MV-4-11 (cell line): ENCODE results near the gene CDS1.
"Not testable (repeated sequence)": the region's sequence is repeated elsewhere in the genome, so short reads cannot be mapped to it uniquely, and the experiment has no call there.

Source experiments
- DNase-seq: peaks from one replicate; lab custom pipeline; 2025; lab: John Stamatoyannopoulos, UW

Gene CDS1

GRCh38 chr4:84673475-84674240 lies 90.7 kb downstream of the CDS1 start:
- DNase-seq, result no peak

DNA sequence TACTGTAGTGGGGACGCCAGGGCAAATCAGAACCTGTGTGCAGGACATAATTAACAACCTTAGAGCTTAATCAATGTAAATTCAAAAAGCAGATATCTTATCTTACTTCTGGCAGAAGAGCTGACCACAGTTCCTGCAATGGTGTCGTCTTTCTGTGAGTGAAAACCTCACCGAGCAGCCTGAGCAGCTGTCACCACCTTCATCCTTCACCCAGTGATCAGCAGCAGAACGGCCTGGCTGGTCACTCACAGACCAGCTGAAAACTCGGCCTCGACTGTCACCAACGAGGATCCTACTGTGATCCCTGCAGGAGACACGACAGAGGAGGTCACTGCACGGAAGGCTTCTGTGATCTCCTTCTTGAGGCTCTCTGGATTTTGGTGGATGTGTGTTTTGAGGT lies 94.2 kb downstream of the CDS1 start:
- DNase-seq, result no peak

- no peak for DNase-seq
These were observed 95.1 kb downstream of the CDS1 start for GRCh38 chr4:84677995-84678394.

- DNase-seq, result no peak
These were observed 96.2 kb downstream of the CDS1 start for GRCh38 chr4:84678976-84679744.

DNA sequence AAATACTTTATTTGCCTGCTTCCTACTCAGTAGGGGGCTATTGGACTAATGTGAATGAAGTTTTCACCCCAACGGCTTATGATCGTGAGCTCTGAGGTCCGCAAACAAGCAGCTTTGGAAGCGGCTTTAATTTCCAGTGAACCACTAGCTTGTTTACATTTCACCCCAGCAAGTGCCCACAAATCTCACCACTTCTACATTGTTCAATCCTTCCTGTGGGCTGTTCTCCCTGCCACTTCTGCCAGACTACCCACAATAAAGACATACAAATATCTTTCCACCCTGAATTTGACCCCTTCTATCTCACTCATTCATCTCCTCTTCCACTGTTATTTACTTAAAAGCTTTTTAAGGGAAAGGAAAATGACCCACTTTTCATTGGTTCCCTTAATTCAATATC lies 98.0 kb downstream of the CDS1 start:
- DNase-seq, result peak; percentile 40

DNA sequence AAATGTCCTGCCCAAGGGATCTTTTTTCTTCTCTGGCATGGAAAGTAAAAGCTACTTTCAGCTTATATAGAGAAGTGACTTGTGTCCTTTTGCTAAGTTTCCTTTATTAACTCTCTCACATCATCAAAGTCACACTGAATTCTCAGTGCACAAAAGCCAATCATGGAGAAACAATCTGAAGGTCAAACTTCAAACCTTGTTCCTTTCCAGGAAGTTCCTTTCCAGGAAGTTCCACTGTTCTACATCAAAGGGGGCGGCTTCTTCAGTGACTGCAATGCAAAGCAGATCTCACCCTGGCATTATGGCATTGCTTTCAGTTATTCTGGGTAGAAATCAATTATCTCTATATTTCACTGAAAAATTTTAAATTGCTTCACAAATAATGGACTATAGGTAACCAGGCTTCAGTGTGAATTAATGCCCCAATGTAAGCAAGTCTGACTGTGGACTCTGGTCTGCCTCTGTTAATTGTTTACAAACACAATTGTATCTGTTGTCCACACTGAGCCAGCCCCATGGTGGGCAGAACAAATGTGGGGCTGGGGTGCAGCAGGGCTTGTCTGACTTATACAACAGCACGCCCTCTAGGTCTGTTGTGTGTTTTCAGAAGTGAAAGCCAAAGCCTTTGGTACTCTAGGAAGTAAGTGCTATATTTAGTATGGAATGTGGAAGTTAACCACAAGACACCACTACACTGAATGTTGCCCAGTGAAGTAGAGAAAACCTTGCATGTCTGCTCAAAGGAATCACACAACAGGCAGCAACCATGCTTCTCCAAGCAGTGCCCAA lies 98.8 kb downstream of the CDS1 start:
- peak; percentile 83 for DNase-seq

DNA sequence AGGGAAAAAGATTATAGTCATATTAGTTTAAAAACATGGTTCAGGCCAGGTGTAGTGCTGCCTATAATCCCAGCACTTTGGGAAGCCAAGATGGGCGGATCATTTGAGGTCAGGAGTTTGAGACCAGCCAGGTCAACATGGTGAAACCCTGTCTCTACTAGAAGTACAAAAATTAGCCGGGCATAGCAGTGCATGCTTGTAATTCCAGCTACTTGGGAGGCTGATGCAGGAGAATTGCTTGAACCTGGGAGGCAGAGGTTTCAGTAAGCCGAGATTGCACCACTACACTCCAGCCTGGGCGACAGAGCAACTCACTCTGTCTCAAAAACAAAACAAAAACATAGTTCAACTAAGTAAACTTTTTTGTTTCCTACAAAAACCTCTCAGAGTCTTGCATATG lies 99.7 kb downstream of the CDS1 start:
- not testable (repeated sequence) for DNase-seq

DNA sequence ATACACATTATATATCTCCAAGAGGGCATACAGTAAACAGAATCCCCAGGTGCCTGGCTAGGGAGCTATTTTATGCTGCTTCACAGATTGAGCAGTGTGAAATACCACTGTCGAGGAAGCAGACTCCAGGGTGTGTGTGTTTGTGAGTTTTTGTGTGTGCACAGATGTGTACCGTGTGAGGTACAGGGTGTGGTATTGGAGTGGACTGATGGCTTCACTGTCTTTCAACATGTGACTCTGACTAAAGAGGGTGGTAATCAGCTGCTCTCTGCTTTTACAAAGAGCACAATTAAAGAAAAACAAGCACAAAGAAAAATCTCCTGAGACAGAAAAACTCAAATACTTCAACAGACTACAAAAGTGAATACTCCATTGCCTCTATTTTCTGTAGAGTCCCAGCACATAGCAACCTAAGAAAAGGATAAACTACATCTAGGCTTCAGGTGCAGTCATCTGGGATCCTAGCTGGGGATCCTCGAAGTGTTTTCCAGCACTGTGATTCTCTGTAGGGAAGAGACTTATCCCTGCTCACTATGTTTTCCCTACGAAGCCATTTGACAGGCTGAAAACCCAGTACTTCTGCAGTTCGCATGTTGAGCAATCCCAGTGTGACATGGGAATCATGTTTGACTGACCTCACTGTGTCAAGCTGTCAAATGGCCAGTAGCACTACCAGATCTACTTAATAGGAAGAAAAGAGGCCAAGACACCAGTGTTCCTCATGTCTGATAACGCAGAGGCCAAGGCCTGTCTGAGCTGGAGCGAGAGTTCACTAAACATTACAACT lies 100.3 kb downstream of the CDS1 start:
- no peak for DNase-seq

DNA sequence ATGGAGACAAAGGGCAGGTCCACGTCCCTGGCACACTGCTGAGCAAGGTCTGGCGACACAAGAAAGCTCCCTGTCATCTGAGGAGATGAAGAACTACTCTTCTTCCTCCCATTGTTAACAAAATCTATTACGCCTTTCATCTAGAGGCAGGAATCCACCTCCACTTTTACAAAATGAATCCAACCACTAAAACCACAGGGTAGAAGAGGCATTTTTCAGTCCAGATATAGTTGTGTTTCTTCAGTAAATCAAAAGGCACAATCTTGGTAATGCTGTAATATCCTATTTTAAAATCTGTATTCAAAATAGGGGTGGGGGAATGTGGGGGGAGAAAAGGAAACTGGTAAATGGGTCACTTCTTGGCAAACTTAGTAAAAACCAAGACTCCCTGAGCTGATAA lies 101.4 kb downstream of the CDS1 start:
- no peak for DNase-seq

DNA sequence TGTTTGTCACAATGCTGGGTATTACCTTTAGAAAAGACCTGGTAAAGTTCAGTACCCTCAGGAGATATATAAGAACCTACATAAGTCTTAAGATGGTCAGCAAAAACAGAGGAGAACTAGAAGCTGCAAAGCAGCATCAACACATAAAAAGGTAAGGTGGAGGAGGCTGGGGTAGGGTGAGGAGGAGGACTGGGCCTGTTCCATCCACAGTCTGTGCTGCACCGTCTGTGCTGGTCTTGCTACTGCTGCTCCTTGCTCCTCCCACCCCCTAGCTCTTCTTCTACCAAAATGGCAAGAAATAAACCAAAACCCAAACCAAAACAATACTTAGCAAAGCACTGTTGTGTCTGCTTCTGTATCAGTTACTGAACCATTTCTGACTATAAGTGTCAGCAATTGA lies 102.2 kb downstream of the CDS1 start:
- DNase-seq, result no peak

- DNase-seq, result no peak
These were observed 105.7 kb downstream of the CDS1 start for GRCh38 chr4:84688605-84689004.

DNA sequence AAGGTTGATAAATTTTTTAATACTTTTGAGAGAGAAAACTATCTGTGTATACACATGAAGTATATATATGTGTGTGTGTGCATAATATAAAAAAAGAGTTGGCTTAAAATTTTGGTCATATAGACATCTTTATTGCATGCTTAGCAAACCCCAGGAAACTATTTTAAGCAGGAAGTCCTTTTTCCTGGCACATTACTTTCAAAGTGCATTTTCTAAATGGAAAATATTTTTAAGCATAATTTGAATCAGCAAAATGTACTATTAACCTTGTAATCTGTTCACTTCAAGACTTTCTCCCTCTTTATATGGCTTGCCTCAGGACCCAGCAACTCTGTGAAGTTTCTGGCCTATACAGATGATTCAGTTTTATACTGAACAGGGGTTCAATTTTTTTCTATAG lies 106.3 kb downstream of the CDS1 start:
- DNase-seq, result no peak

- no peak for DNase-seq
These were observed 107.6 kb downstream of the CDS1 start for GRCh38 chr4:84690481-84690880.

- DNase-seq, result peak; percentile 81
These were observed 108.3 kb downstream of the CDS1 start for GRCh38 chr4:84691170-84691691.

GRCh38 chr4:84691800-84692199 lies 108.9 kb downstream of the CDS1 start:
- DNase-seq, result no peak

DNA sequence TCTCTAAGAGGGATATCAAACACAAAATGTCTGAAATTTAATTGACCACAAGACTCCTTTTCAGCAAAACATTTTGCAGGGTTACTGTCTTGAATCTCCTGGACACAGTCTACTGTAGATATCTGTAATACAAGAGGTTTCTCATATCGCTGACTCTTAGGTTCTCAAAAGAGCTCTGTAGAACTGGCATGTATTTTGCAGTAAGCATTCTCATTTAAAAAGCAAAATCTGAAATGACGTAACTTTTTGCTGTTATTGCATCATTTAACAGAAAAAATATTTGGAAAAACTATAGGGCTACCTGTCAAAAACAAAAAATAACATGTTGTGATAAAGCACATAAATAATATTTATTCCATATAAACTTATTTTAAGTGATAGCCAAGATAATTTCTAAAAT lies 114.2 kb downstream of the CDS1 start:
- DNase-seq, result no peak

DNA sequence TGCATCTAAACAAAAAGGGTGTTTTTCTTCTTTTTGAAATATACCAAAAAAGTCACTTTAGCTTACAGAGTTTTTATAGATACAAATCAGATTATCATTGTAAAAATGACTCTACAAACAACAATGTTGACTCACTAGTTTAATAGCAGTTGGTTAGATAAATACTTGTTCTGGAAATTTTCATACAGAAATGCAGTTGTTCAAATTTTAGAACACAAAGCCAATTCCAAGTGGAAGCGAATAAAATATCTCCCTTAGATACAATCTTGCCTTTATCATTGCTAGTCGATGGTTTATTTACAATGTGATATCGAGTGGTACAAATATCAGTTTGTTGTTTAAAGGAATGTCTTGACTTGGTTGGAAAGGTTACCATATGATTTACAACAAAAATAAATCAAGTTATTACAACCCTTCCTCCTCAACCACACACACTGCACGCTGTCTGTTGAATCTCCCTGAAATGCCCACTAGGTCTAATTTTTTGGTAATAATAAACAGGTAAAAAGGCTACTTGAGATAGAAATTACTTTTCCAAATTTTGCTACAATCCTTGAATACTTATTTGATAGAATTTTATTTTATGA lies 114.8 kb downstream of the CDS1 start:
- no peak for DNase-seq

DNA sequence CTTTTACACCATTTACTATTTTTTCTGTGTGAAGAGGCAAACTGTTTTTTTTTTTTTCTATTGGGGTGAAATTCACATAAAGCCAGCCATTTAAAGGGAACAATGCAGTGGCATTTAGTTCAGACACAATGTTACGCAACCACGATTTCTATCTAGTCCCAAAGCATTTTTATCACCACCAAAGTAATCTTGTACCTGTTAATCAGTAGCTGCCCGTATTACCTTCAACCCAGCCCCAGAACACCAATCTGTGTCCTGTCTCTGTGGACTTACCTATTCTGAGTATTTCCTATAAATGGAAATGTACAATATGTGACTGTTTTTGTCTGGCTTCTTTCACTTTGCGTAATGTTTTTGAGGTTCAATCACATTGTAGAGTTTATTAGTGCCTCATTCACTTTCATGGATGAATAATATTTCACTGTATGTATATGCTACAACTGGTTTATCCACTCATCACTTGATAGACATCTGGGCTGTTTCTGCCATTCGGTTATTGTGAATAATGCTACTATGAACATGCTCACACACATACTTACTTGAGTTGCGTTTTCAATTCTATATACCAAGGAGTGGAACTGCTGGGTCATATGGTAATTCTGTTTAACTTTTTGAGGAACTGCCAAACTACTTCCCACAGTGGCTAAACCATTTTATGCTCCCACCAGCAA lies 116.2 kb downstream of the CDS1 start:
- DNase-seq, result peak; percentile 65
